ENCODE measurements around the gene ANKH.
A peak's percentile ranks its signal among the peaks of the same experiment; 100 is the strongest.
"Not testable (repeated sequence)": the region's sequence is repeated elsewhere in the genome, so short reads cannot be mapped to it uniquely, and the experiment has no call there.

The ANKH gene

GRCh38 chr5:14871214-14872069 lies at the start of gene ANKH:
TSS of gene ANKH (minus strand) at chr5:14871778. CDS start at chr5:14871447, 331 bp downstream.
- DNase-seq (ENCODE audit: low read depth in 2 of 2) = peak; percentile 61 to 66

GRCh38 chr5:14920121-14920520 lies 48.5 kb upstream of the ANKH start:
- DNase-seq (ENCODE audit: low read depth in 2 of 2) = no peak

- DNase-seq (ENCODE audit: low read depth in 2 of 2) = not testable (repeated sequence)
These were observed 47.5 kb upstream of the ANKH start for GRCh38 chr5:14919106-14919505.

GRCh38 chr5:14917719-14918118 lies 46.1 kb upstream of the ANKH start:
- no peak for DNase-seq (ENCODE audit: low read depth in 2 of 2)

- no peak for DNase-seq (ENCODE audit: low read depth in 2 of 2)
These were observed 43.8 kb upstream of the ANKH start for GRCh38 chr5:14915291-14915952.

GRCh38 chr5:14914623-14915260 lies 43.2 kb upstream of the ANKH start:
- no peak for DNase-seq (ENCODE audit: low read depth in 2 of 2)

- no peak for DNase-seq (ENCODE audit: low read depth in 2 of 2)
These were observed 42.6 kb upstream of the ANKH start for GRCh38 chr5:14914193-14914592.

GRCh38 chr5:14913096-14913495 lies 41.5 kb upstream of the ANKH start:
- no peak for DNase-seq (ENCODE audit: low read depth in 2 of 2)

GRCh38 chr5:14912206-14912605 lies 40.6 kb upstream of the ANKH start:
- no peak for DNase-seq (ENCODE audit: low read depth in 2 of 2)

- DNase-seq (ENCODE audit: low read depth in 2 of 2) = no peak
These were observed 37.8 kb upstream of the ANKH start for GRCh38 chr5:14909369-14909768.

- no peak for DNase-seq (ENCODE audit: low read depth in 2 of 2)
These were observed 36.6 kb upstream of the ANKH start for GRCh38 chr5:14908172-14908571.

GRCh38 chr5:14906628-14907027 lies 35.0 kb upstream of the ANKH start:
- no peak for DNase-seq (ENCODE audit: low read depth in 2 of 2)

GRCh38 chr5:14902826-14903560 lies 31.4 kb upstream of the ANKH start:
- no peak for DNase-seq (ENCODE audit: low read depth in 2 of 2)

GRCh38 chr5:14901462-14902051 lies 30.0 kb upstream of the ANKH start:
- DNase-seq (ENCODE audit: low read depth in 2 of 2) = no peak

- DNase-seq (ENCODE audit: low read depth in 2 of 2) = no peak
These were observed 29.3 kb upstream of the ANKH start for GRCh38 chr5:14900693-14901461.

GRCh38 chr5:14896131-14896530 lies 24.6 kb upstream of the ANKH start:
- DNase-seq (ENCODE audit: low read depth in 2 of 2) = no peak

- no peak for DNase-seq (ENCODE audit: low read depth in 2 of 2)
These were observed 23.7 kb upstream of the ANKH start for GRCh38 chr5:14895301-14895700.

GRCh38 chr5:14894748-14895147 lies 23.2 kb upstream of the ANKH start:
- no peak for DNase-seq (ENCODE audit: low read depth in 2 of 2)

- DNase-seq (ENCODE audit: low read depth in 2 of 2) = no peak
These were observed 21.8 kb upstream of the ANKH start for GRCh38 chr5:14893381-14893780.

GRCh38 chr5:14890846-14891245 lies 19.3 kb upstream of the ANKH start:
- DNase-seq (ENCODE audit: low read depth in 2 of 2) = no peak

- no peak for DNase-seq (ENCODE audit: low read depth in 2 of 2)
These were observed 12.6 kb upstream of the ANKH start for GRCh38 chr5:14884062-14884612.
